ENCODE data around the gene GZMH.
"Not testable (repeated sequence)": the region's sequence is repeated elsewhere in the genome, so short reads cannot be mapped to it uniquely, and the experiment has no call there.

The GZMH gene

GRCh38 chr14:24606297-24606696, 3.2 kb downstream of the GZMH start:
- Histone ChIP-seq H4K20me1 (no peaks in the 10 kb centered on the region), H3K4me1 (peaks cover 6 to 21% (median 15%) of the 10 kb centered on the region in 10 experiments; a peak in 16 of 20 replicates), H3K9me3 (replicated peaks in 1 of 11) (peaks cover 6 to 12% (median 10%) of the 10 kb centered on the region in 11 experiments; a peak in 20 of 22 replicates), H3K27me3 (no peaks in the 10 kb centered on the region), H3K27ac (0 out of 22 replicates have a peak overlapping the region, but pooled peaks of 1 of the 11 experiments have one; percentile 15), H3K4me2 (0 out of 22 replicates have a peak overlapping the region, but pooled peaks of 5 of the 11 experiments have one; percentile 10 to 38 (median 32)), H3K9ac (no peak overlapping the region), H3K4me3 (no peak overlapping the region), H3K36me3 (no peaks in the 10 kb centered on the region)
- TF ChIP-seq Cebpa-rat (IDR thresholded peaks at IDR 0.05), result no peak

- no peak for TF ChIP-seq Cebpa-rat (IDR thresholded peaks at IDR 0.05)
- H3K27ac ChIP-seq, result no peak overlapping the region
- peaks cover 6 to 21% (median 15%) of the 10 kb centered on the region in 10 experiments; a peak in 16 of 20 replicates for H3K4me1 ChIP-seq
- H3K36me3 ChIP-seq, result no peaks in the 10 kb centered on the region
- no peaks in the 10 kb centered on the region for H4K20me1 ChIP-seq
- H3K9ac ChIP-seq, result no peak overlapping the region
- H3K4me2 ChIP-seq, result no peak overlapping the region
- no peaks in the 10 kb centered on the region for H3K27me3 ChIP-seq
- no peak overlapping the region for H3K4me3 ChIP-seq
- peaks cover 10 to 18% (median 16%) of the 10 kb centered on the region in 11 experiments; a peak in 20 of 22 replicates for H3K9me3 ChIP-seq (replicated peaks in 1 of 11)
These were observed 3.9 kb downstream of the GZMH start for GRCh38 chr14:24605435-24606190.

GRCh38 chr14:24597403-24597802, 12.1 kb downstream of the GZMH start:
- H3K36me3 ChIP-seq, result no peaks in the 10 kb centered on the region
- TF ChIP-seq Cebpa-rat (IDR thresholded peaks at IDR 0.05), result no peak
- H3K4me2 ChIP-seq, result no peak overlapping the region
- H3K4me3 ChIP-seq, result no peak overlapping the region
- no peaks in the 10 kb centered on the region for H3K4me1 ChIP-seq
- H4K20me1 ChIP-seq, result no peaks in the 10 kb centered on the region
- H3K9me3 ChIP-seq (replicated peaks in 1 of 11), result peaks cover 41 to 73% (median 60%) of the 10 kb centered on the region in 11 experiments
- H3K27me3 ChIP-seq, result no peaks in the 10 kb centered on the region
- no peak overlapping the region for H3K27ac ChIP-seq
- no peak overlapping the region for H3K9ac ChIP-seq

GRCh38 chr14:24595073-24595808, 14.2 kb downstream of the GZMH start:
- no peaks in the 10 kb centered on the region for H3K4me1 ChIP-seq
- no peak overlapping the region for H3K4me2 ChIP-seq
- H3K4me3 ChIP-seq, result no peak overlapping the region
- H3K27me3 ChIP-seq, result no peaks in the 10 kb centered on the region
- TF ChIP-seq Cebpa-rat (IDR thresholded peaks at IDR 0.05), result no peak
- no peaks in the 10 kb centered on the region for H3K36me3 ChIP-seq
- H3K9me3 ChIP-seq (replicated peaks in 1 of 11), result peaks cover 32 to 55% (median 43%) of the 10 kb centered on the region in 11 experiments
- no peak overlapping the region for H3K9ac ChIP-seq
- H4K20me1 ChIP-seq, result no peaks in the 10 kb centered on the region
- H3K27ac ChIP-seq, result no peak overlapping the region

GRCh38 chr14:24591004-24591403, 18.5 kb downstream of the GZMH start:
- H3K4me3 ChIP-seq, H3K36me3 ChIP-seq: not testable (repeated sequence)

GRCh38 chr14:24584402-24584801, 25.1 kb downstream of the GZMH start:
- not testable (repeated sequence) for H3K4me2 ChIP-seq, H3K9ac ChIP-seq, H4K20me1 ChIP-seq, H3K36me3 ChIP-seq, H3K4me3 ChIP-seq, H3K4me1 ChIP-seq, H3K27me3 ChIP-seq, H3K27ac ChIP-seq
- peaks cover 28 to 44% (median 35%) of the 10 kb centered on the region in 11 experiments for H3K9me3 ChIP-seq (replicated peaks in 1 of 11)

More at GRCh38 chr14:24591004-24591403, 18.5 kb downstream of the GZMH start:
- not testable (repeated sequence) for H3K27me3 ChIP-seq, H3K27ac ChIP-seq, H3K9ac ChIP-seq, H3K4me2 ChIP-seq, H3K4me1 ChIP-seq, H4K20me1 ChIP-seq
- H3K9me3 ChIP-seq (replicated peaks in 1 of 11), result peaks cover 41 to 67% (median 50%) of the 10 kb centered on the region in 11 experiments

GRCh38 chr14:24578558-24578957, 30.9 kb downstream of the GZMH start:
- H3K4me2 ChIP-seq, result no peak overlapping the region
- peaks cover 4 to 22% (median 15%) of the 10 kb centered on the region in 11 experiments; a peak in 20 of 22 replicates for H3K9me3 ChIP-seq (replicated peaks in 1 of 11)
- H4K20me1 ChIP-seq, result no peaks in the 10 kb centered on the region
- peaks cover 15 to 28% (median 24%) of the 10 kb centered on the region in 10 experiments for H3K4me1 ChIP-seq
- TF ChIP-seq Cebpa-rat (IDR thresholded peaks at IDR 0.05), result no peak
- no peak overlapping the region for H3K4me3 ChIP-seq
- no peaks in the 10 kb centered on the region for H3K27me3 ChIP-seq
- no peak overlapping the region for H3K9ac ChIP-seq
- H3K36me3 ChIP-seq, result peaks cover 0 to 12% (median 0%) of the 10 kb centered on the region in 11 experiments; a peak in 2 of 22 replicates
- H3K27ac ChIP-seq, result no peak overlapping the region

GRCh38 chr14:24576771-24577170, 32.7 kb downstream of the GZMH start:
- H3K9ac ChIP-seq, result peak overlapping the region in 7 of 11 experiments; percentile 1 to 57 (median 38); a peak in 10 of 22 replicates
- H3K27me3 ChIP-seq, result no peaks in the 10 kb centered on the region
- H3K27ac ChIP-seq, result peak overlapping the region in 9 of 11 experiments; percentile 28 to 77 (median 69); a peak in 18 of 22 replicates
- peaks cover 15 to 32% (median 24%) of the 10 kb centered on the region in 10 experiments for H3K4me1 ChIP-seq
- no peaks in the 10 kb centered on the region for H4K20me1 ChIP-seq
- no peak overlapping the region; a peak in 1 of 20 replicates for H3K4me3 ChIP-seq
- H3K36me3 ChIP-seq, result peaks cover 0 to 12% (median 0%) of the 10 kb centered on the region in 11 experiments; a peak in 2 of 22 replicates
- no peak for TF ChIP-seq Cebpa-rat (IDR thresholded peaks at IDR 0.05)
- peak overlapping the region; percentile 28 to 80 (median 68) for H3K4me2 ChIP-seq
- H3K9me3 ChIP-seq (replicated peaks in 1 of 11), result peaks cover 0 to 19% (median 10%) of the 10 kb centered on the region in 11 experiments; a peak in 13 of 22 replicates

- Histone ChIP-seq H3K4me1 (peaks cover 15 to 32% (median 24%) of the 10 kb centered on the region in 10 experiments), H3K36me3 (peaks cover 0 to 12% (median 0%) of the 10 kb centered on the region in 11 experiments; a peak in 2 of 22 replicates), H3K9me3 (replicated peaks in 1 of 11) (peaks cover 0 to 19% (median 10%) of the 10 kb centered on the region in 11 experiments; a peak in 13 of 22 replicates), H3K4me3 (peak within 1 kb of the TSS in 4 of 10 experiments; percentile 12 to 33 (median 18); a peak in 5 of 20 replicates), H3K27ac (peak within 1 kb of the TSS in 9 of 11 experiments; percentile 28 to 77 (median 69); a peak in 18 of 22 replicates), H3K9ac (peak within 1 kb of the TSS in 7 of 11 experiments; percentile 1 to 57 (median 38); a peak in 10 of 22 replicates), H3K4me2 (peak within 1 kb of the TSS; percentile 28 to 80 (median 68)), H4K20me1 (no peaks in the 10 kb centered on the region), H3K27me3 (no peaks in the 10 kb centered on the region)
- TF ChIP-seq Cebpa-rat (IDR thresholded peaks at IDR 0.05), result peak in 5 of 11 experiments; percentile 24 to 72 (median 59); a peak in 4 of 22 replicates
These were observed 33.3 kb downstream of the GZMH start, which contains the start of gene CTSG for GRCh38 chr14:24576182-24576581. CTSG (minus strand) TSS chr14:24576250; CDS start chr14:24576223, 27 bp downstream.

Data from BLaER1 treated with 17β-estradiol and CSF1 and Interleukin-3, amounts not matched to agents 10 nM and 100 nM (cell line).